ENCODE data around the gene LZTR1.

The LZTR1 gene

DNA sequence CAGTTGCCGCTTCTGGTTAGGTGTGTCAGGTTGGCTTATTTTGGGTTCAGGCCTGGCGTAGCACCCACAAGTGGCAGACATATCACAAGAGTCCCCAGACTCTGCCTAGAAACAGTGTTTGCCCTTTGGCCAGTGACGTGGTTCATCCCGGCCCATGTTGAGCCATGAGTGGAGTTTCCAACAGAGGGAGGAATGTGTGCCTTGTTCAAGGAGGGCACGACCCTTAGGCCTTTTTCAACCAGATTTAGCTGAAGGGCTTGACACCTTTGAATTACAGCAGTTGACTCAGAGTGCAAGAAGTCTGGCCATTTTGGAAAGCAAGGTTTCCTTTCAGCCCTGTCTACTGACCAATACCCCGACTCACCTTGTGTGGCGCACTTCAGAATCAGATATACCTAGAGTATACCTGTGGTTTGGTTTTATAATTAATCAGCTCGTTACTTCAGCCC lies 30.1 kb upstream of the LZTR1 start:
- TF ChIP-seq, protein P1, sequence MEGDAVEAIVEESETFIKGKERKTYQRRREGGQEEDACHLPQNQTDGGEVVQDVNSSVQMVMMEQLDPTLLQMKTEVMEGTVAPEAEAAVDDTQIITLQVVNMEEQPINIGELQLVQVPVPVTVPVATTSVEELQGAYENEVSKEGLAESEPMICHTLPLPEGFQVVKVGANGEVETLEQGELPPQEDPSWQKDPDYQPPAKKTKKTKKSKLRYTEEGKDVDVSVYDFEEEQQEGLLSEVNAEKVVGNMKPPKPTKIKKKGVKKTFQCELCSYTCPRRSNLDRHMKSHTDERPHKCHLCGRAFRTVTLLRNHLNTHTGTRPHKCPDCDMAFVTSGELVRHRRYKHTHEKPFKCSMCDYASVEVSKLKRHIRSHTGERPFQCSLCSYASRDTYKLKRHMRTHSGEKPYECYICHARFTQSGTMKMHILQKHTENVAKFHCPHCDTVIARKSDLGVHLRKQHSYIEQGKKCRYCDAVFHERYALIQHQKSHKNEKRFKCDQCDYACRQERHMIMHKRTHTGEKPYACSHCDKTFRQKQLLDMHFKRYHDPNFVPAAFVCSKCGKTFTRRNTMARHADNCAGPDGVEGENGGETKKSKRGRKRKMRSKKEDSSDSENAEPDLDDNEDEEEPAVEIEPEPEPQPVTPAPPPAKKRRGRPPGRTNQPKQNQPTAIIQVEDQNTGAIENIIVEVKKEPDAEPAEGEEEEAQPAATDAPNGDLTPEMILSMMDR (IDR thresholded peaks at IDR 0.05; ENCODE audit: borderline replicate concordance, control extremely low read depth, extremely low read depth, insufficient read depth, missing control alignments), result no peak
- in situ Hi-C loops (cut with MboI; ENCODE audit: low sequenced_read_pairs, unreplicated experiment), result no loop called here
- DNase-seq (ENCODE audit: low spot score), result no peak

DNA sequence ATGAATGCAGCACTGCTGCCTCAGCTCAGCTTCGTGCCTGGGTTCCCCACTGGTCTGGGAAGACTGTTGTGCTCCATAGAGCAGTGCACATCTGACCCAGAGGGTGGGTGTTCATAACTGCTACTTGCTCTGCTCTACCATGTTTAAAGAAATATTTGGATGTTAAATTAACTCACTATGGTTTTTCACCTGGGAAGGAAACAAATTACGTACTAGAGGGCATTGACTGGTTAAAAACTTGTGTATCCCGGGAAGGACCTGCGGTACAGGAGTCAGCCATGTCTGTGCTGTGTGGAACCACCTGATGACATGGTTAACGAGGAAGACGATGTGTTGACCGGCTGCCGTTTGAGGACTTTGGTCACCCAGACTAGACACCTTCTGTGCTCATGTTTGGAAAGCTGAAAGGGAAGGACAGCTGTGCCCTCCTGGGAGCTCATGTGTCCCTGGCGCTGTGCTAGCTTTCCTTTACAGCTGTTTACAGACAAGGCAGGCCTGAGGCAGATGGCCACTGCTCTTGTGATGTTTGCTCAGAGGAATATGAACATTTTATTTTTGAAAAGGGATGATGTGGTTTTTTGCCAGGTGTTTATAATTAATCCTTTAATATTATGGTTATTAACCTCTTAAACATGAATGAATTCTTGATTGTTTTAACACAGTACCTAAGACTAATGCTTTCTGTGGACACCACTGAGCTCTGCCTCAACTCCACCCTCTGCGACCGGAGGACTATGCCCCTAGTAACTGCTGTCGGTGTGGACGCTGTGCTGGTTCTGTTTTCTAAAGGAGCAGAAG lies 29.4 kb upstream of the LZTR1 start:
- in situ Hi-C loops (cut with MboI; ENCODE audit: low sequenced_read_pairs, unreplicated experiment), result no loop called here
- no peak for DNase-seq (ENCODE audit: low spot score)
- TF ChIP-seq, protein P1 (IDR thresholded peaks at IDR 0.05; ENCODE audit: borderline replicate concordance, control extremely low read depth, extremely low read depth, insufficient read depth, missing control alignments), result no peak

GRCh38 chr22:20953342-20953608 lies 28.8 kb upstream of the LZTR1 start:
- in situ Hi-C loops (cut with MboI; ENCODE audit: low sequenced_read_pairs, unreplicated experiment), result no loop called here
- DNase-seq (ENCODE audit: low spot score), result no peak
- TF ChIP-seq, protein P1 (IDR thresholded peaks at IDR 0.05; ENCODE audit: borderline replicate concordance, control extremely low read depth, extremely low read depth, insufficient read depth, missing control alignments), result no peak

DNA sequence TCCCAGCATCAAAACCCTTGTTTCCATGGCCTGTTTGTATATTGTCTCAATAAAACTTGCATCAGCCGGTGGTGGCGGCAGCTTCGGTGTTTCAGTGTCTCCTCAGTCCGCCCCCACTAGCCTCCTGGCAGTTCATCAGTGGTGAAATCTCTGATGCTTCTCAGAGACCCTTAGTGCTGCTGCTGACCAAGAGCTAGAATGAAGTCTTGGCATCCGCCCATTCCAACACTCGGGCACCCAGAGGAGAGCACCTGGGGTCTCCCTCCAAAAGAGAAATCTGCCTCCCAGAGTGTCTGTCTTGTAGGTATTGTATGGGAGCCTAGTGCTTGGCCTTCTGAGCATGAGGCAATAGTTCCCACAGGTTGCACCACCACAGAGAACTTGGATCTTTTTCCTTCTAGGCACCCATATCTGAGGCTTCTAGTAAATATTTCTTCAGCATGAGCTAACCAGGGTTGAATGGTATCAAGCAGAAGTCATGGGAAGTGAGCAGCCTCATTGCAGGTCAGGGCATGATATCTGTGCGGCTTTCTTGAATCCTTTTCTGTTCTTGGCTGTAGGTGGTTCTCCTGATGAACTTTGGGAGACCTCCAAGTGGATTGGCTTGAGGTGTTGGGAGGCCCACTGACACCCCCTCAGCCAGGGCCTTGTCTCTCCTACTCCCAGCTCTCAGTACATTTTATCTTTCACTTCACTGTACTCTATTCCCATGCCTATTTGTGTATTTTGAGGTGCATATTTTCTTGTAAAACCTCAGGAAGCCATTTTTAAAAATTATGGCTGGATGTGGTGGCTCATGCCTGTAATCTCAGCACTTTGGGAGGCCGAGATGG lies 28.2 kb upstream of the LZTR1 start:
- DNase-seq (ENCODE audit: low spot score), result no peak
- TF ChIP-seq, protein P1 (IDR thresholded peaks at IDR 0.05; ENCODE audit: borderline replicate concordance, control extremely low read depth, extremely low read depth, insufficient read depth, missing control alignments), result no peak
- in situ Hi-C loops (cut with MboI; ENCODE audit: low sequenced_read_pairs, unreplicated experiment), result no loop called here

GRCh38 chr22:20955548-20955947 lies 26.5 kb upstream of the LZTR1 start:
- TF ChIP-seq, protein P1 (IDR thresholded peaks at IDR 0.05; ENCODE audit: borderline replicate concordance, control extremely low read depth, extremely low read depth, insufficient read depth, missing control alignments), result no peak
- no peak for DNase-seq (ENCODE audit: low spot score)
- in situ Hi-C loops (cut with MboI; ENCODE audit: low sequenced_read_pairs, unreplicated experiment), result no loop called here

GRCh38 chr22:20956258-20957101 lies 25.6 kb upstream of the LZTR1 start:
- TF ChIP-seq, protein P1 (IDR thresholded peaks at IDR 0.05; ENCODE audit: borderline replicate concordance, control extremely low read depth, extremely low read depth, insufficient read depth, missing control alignments), result no peak
- DNase-seq (ENCODE audit: low spot score), result no peak
- in situ Hi-C loops (cut with MboI; ENCODE audit: low sequenced_read_pairs, unreplicated experiment), result no loop called here
